Measurements from ENCODE around the gene NRCAM. TPM values are rescaled to one million over a fixed set of nuclear protein-coding genes. Genes with fewer than 3 reads are reported as not detected.

The NRCAM gene
- total RNA-seq, 1 donor from 2014 or later: 0.53 TPM

- Histone ChIP-seq H3K36me3 (no peaks in the 10 kb centered on the region), H3K4me1 (no peaks in the 10 kb centered on the region), H3K4me3 (no peak overlapping the region), H3K27ac (no peak overlapping the region), H3K27me3 (no peaks in the 10 kb centered on the region), H3K9me3 (no peaks in the 10 kb centered on the region)
- no peak for DNase-seq (ENCODE audit: low spot score in 2 of 2)
- TF ChIP-seq CTCF (IDR thresholded peaks at IDR 0.05): no peak
- intact Hi-C loops (cut with DNase I): no loop called here
These were observed 315.6 kb downstream of the NRCAM start for GRCh38 chr7:108140671-108141070.

GRCh38 chr7:108138911-108139310, 317.3 kb downstream of the NRCAM start:
- Histone ChIP-seq H3K36me3 (no peaks in the 10 kb centered on the region), H3K4me3 (no peak overlapping the region), H3K27me3 (no peaks in the 10 kb centered on the region), H3K9me3 (no peaks in the 10 kb centered on the region), H3K27ac (no peak overlapping the region), H3K4me1 (no peaks in the 10 kb centered on the region)
- DNase-seq (ENCODE audit: low spot score in 2 of 2): no peak
- no peak for TF ChIP-seq CTCF (IDR thresholded peaks at IDR 0.05)
- intact Hi-C loops (cut with DNase I): no loop called here

GRCh38 chr7:108137993-108138392, 318.2 kb downstream of the NRCAM start:
- no peak for TF ChIP-seq CTCF (IDR thresholded peaks at IDR 0.05)
- no peaks in the 10 kb centered on the region for H3K9me3 ChIP-seq
- no peak overlapping the region for H3K4me3 ChIP-seq
- intact Hi-C loops (cut with DNase I): no loop called here
- no peak overlapping the region for H3K27ac ChIP-seq
- no peaks in the 10 kb centered on the region for H3K36me3 ChIP-seq
- H3K4me1 ChIP-seq: no peaks in the 10 kb centered on the region
- no peaks in the 10 kb centered on the region for H3K27me3 ChIP-seq
- no peak for DNase-seq (ENCODE audit: low spot score in 2 of 2)

GRCh38 chr7:108137040-108137439, 319.2 kb downstream of the NRCAM start:
- no peak for DNase-seq (ENCODE audit: low spot score in 2 of 2)
- intact Hi-C loops (cut with DNase I): no loop called here
- H3K4me3 ChIP-seq: no peak overlapping the region
- H3K4me1 ChIP-seq: no peaks in the 10 kb centered on the region
- H3K36me3 ChIP-seq: no peaks in the 10 kb centered on the region
- no peaks in the 10 kb centered on the region for H3K27me3 ChIP-seq
- no peaks in the 10 kb centered on the region for H3K9me3 ChIP-seq
- no peak for TF ChIP-seq CTCF (IDR thresholded peaks at IDR 0.05)
- H3K27ac ChIP-seq: no peak overlapping the region

- DNase-seq (ENCODE audit: low spot score in 2 of 2): no peak
- intact Hi-C loops (cut with DNase I): no loop called here
- H3K27ac ChIP-seq: no peak overlapping the region
- no peaks in the 10 kb centered on the region for H3K36me3 ChIP-seq
- TF ChIP-seq CTCF (IDR thresholded peaks at IDR 0.05): no peak
- no peaks in the 10 kb centered on the region for H3K4me1 ChIP-seq
- H3K9me3 ChIP-seq: no peaks in the 10 kb centered on the region
- no peaks in the 10 kb centered on the region for H3K27me3 ChIP-seq
- no peak overlapping the region for H3K4me3 ChIP-seq
These were observed 320.0 kb downstream of the NRCAM start for GRCh38 chr7:108136191-108136688.

All from ascending aorta (tissue), 2 donors.